Measurements from ENCODE around the gene FOXE3.
"Not testable (repeated sequence)": the region's sequence is repeated elsewhere in the genome, so short reads cannot be mapped to it uniquely, and the experiment has no call there.

The FOXE3 gene

DNA sequence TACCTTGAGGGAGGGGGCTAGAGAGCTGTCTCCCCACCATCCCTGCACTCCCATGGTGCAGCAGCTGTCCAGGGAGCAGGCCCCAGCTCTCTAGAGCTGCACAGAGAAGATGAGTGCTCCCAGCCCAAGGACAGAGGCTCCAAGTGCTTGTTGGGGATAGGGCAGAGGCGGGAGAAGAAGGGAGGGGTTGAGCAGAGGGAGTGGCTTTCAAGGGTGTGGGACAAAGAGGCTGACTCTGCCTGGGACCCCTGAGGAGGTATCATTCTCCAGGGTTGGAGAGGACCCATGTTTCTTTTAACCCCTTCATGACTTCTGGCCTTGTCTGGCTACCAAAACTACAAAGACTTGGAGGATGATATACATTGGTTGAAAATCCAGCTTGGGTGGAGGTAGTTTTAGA, 36.3 kb downstream of the FOXE3 start:
- DNase-seq: no peak

DNA sequence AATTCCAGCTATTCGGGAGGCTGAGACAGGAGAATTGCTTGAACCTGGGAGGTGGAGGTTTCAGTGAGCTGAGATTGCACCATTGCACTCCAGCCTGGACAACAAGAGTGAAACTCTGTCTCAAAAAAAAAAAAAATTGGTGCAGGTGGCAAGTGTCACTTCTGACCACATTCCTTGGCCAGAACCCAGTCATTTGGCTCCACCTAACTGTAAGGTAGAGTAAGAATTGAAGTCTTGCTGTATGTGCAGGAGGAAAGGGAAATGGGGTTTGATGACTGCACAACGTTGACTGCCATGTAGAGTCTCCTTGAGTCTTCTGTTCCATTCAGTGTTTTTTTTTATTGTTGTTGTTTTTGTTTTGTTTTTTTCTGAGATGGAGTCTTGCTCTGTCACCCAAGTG, 37.8 kb downstream of the FOXE3 start:
- DNase-seq: not testable (repeated sequence)

DNA sequence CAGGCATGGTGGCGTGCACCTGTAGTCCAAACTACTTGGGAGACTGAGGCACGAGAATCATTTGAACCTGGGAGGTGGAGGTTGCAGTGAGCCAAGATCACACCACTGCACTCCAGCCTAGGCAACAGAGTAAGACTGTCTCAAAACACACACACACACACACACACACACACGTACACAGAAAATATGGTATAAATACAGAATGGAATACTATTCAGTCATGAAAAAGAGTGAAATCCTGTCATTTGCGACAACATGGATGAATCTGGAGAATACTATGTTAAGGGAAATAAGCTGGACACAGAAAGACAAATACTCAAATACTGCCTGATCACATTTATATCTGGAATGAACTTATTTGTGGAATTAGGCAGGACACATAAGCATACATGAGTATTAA, 40.2 kb downstream of the FOXE3 start:
- DNase-seq: no peak

DNA sequence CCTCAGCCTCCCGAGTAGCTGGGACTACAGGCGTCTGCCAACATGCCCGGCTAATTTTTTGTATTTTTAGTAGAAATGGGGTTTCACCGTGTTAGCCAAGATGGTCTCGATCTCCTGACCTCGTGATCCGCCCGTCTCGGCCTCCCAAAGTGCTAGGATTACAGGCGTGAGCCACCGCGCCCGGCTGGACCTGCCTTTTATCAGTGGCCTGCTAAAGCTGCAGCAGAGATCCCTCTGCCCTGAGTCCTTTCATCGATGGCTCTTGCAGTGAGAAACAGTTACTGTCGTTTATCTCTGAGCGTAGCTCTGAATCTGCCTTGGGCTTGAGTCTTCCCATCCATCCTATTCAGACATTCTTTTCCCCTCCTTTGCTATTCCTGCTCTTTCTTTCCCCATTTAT, 41.5 kb downstream of the FOXE3 start:
- DNase-seq: not testable (repeated sequence)

DNA sequence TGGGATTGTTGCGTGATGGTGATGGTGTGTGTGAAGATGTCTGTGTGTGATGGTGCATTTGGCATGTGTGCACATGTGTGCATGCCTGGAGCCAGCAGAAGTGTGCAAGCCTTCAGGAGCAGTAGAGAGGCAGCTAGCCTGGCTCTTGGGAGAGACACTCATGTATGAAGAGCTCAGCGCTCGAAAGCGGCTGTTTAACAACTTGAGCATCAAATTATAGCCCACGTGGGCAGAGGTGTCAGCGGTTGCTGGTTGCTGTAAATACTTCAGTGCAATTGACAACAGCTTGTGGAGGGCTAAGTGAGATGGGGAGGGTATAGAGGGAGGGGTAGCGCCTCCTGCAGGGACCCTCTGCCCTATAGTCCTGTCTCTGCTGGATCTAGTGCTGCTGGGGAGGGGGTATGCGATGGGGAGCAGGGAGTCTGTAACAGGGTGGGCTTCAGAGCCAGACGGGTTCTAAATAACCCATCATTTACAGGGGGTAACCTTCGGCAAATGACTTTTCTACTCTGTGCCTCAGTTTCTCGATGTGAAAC, 43.2 kb downstream of the FOXE3 start:
- peak; percentile 37 for DNase-seq

DNA sequence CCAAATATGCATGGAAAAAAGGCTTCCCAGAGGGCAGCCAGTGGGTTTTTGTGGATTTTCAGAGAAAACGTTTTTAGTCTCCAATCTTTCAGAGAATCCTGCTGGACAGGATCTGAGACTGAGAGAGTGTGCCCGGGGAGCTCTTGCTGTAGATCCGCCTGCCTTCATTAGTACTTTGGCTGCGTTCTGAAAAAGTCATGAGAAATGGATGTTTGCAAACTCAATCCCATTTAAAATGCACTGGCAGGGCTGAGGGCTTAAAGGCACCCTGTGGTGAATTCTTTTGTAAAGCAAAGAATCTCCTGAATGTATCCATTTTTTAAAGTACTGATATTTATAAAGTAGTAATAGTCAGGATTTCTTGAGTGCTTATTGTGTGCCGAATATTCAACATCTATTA, 44.0 kb downstream of the FOXE3 start:
- no peak for DNase-seq

DNA sequence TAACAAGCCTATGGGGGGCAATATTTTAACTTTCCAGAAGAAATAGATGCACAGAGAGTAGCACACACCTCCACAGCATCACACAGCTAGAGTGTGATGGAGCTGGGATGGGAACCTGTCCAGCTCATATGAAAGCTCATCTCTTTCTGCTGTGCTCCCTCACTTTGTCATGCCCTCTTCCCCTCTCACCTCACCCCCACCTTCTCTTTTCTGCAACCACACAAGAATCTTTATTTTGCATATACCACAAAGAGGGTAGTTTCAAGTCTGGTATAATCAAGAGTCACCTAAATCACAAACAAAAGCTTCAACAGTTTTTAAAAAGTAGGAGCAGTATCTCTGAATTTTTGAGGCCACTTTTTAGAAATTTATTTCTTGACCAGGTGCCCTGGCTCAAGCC, 44.4 kb downstream of the FOXE3 start:
- DNase-seq: no peak

DNA sequence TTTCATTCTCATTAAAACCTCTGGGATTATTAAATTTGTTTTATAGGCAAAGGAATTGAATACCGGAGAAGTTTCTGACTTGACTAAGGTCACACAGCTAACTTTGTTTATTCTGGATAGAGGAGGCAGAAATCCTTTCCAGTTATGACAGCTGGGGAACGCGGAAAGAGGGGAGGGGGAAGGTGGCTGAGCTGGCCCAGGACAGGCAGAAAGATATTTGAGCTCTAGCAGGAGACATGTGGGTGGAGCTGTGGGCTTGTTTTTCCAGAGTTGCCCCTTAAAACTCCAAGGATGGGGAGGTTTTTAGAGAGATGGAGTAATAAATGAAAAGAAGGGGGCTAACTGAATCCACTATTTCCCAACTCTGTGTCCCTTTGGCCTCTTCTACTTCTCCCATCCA, 49.5 kb downstream of the FOXE3 start:
- DNase-seq: no peak

Measured in NCI-H1092 treated with DMSO at 0.1 percent for 48 hours (cell line).